SK-N-MC (cell line): ENCODE measurements around the gene AQP3.
A peak's percentile ranks its signal among the peaks of the same experiment; 100 is the strongest.

Experiments used
- DNase-seq: peaks from one replicate; pipeline ENCODE4 v3.0.0-alpha.2; 2011; ENCODE audit warnings: low read depth, low spot score
- H3K27ac ChIP-seq: fragments of 200-600 bp; sonication (generic); 2 replicates; pipeline ENCODE4 v1.5.1; 2016; ENCODE audit warnings: mixed run types
- H3K36me3 ChIP-seq: fragments of 200-600 bp; sonication (generic); 2 replicates; pipeline ENCODE4 v1.6.1; 2017; ENCODE audit warnings: antibody characterized with exemption, low read length, mixed read lengths; ENCODE audit not compliant: insufficient read depth
- H3K4me3 ChIP-seq: fragments of 200-600 bp; sonication (generic); 2 replicates; pipeline ENCODE4 v1.5.1; 2016
- H3K9ac ChIP-seq: fragments of 200-600 bp; sonication (generic); 2 replicates; pipeline ENCODE4 v1.8.0; 2017; ENCODE audit warnings: mixed run types, mixed read lengths; ENCODE audit not compliant: insufficient read length
- H3K9me3 ChIP-seq: fragments of 200-600 bp; sonication (generic); 2 replicates; pipeline ENCODE4 v1.6.1; 2017; ENCODE audit warnings: low read depth, mild to moderate bottlenecking, antibody characterized with exemption, low read length, moderate library complexity, mixed read lengths
- EZH2 ChIP-seq: fragments of 200-600 bp; sonication (generic); IDR thresholded peaks from one replicate; pipeline ENCODE4 v1.6.1; 2017; ENCODE audit warnings: antibody characterized with exemption
- FOXP2 ChIP-seq: optimal IDR thresholded peaks from 2 replicates; pipeline ENCODE3; 2011; ENCODE audit warnings: mild to moderate bottlenecking, moderate library complexity; ENCODE audit not compliant: insufficient read depth; ENCODE audit errors: extremely low read length, control extremely low read depth
- POLR2AphosphoS5 ChIP-seq: IDR thresholded peaks from 2 replicates; pipeline ENCODE4 v1.6.1; 2012; ENCODE audit warnings: mild to moderate bottlenecking, low read depth, low read length, borderline replicate concordance

The AQP3 gene

DNA sequence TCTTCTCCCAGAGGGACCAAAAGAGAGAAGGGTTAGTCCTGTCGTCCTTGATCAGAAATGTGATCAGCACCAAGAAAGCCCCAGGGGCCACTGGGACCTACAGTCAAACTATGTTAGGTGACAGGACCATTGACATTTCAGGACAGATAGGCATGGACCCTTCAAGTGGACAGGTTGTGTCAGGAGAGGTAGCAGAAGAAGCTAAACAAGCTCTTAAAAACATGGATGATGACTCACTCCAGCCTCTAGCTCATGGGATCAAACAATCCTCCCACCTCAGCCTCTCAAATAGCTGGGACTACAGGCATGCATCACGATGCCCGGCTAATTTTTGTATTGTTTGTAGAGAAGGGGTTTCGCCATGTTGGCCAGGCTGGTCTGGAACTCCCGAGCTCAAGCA, 2.3 kb upstream of the AQP3 start:
- H3K36me3 ChIP-seq, result no peaks in the 10 kb centered on the region

DNA sequence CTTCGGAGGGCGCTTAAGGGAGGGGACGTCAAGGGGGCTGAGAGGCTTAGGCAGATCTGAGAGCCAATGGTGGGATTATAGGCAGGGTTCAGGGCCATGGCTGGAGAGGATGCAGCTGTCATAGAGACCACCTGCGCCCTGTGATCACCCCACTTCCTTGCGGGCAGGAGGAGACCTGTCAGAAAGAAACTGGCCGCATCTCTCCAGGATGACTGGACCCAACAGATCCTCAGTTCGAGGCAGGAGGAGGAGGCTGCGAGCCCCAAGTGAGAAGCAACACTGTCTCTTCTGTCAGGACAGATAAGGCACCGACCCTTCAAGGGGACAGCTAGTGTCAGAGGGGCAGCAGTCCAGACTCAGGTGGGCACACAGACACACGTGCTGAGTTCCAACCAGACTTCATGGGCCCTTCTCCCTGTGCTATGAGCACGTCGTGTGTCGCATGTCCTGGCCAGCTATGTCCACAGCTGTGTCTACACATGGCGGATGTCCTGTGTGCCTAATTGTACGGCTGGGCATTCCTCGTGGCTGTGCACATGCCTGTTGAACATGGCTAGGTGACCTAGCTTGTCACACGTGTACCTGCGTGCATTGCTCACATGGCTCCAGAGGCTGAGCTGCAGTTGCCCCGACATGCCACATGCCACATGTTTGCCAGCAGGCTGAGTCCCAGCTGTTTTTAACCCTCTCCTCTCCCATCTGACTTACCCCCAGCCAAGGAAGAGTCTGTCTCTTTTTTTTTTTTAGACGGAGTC, 583 bp upstream of the AQP3 start:
- Histone ChIP-seq H3K4me3 (peak overlapping the region; percentile 64), H3K27ac (no peak overlapping the region), H3K9me3 (no peaks in the 10 kb centered on the region), H3K9ac (no peak overlapping the region), H3K36me3 (no peaks in the 10 kb centered on the region)
- no peak for DNase-seq
- no peak for TF ChIP-seq FOXP2
- no peak for TF ChIP-seq EZH2
- TF ChIP-seq POLR2AphosphoS5, result no peak

More for the DNA sequence above, 2.3 kb upstream of the AQP3 start:
- Histone ChIP-seq H3K27ac (no peak overlapping the region), H3K9ac (no peak overlapping the region), H3K9me3 (no peaks in the 10 kb centered on the region), H3K4me3 (no peak overlapping the region)
- DNase-seq, result no peak
- TF ChIP-seq FOXP2 (no peak), POLR2AphosphoS5 (no peak), EZH2 (no peak)

DNA sequence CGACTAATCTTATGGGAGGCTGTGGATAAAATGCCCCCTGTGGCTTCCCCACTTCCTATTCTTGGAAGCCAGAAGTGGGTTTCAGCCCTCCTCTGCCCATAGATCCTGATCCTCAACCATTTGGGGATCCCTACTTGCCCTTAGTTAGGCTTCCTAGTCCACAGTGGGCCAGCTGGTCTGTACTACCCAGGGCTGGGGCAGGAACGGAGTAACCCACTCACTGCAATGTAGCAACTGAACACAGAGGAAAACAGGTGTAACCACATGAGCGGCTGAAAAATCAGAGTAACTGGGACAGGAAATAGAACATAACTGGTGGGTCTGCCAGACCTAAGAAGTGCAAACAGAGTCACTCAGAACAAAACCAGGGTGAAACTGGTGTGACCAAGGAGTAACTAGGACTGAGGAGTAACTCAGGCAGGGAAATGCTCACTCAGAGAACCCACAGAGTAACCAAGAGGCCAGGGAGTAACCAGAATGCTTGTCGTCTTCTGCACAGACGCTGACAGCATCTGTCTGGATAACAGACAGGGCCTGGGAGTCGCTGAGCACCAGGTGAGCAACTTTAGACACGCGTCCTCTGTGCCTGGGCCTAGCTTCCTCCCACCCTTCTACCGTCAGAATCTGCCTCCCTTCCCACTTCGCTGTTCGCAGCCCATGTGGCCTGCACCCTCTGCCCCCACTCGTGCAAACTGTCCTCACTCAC, 1.0 kb downstream of the AQP3 start:
- Histone ChIP-seq H3K36me3 (no peaks in the 10 kb centered on the region), H3K27ac (no peak overlapping the region), H3K9me3 (no peaks in the 10 kb centered on the region), H3K9ac (no peak overlapping the region), H3K4me3 (no peak overlapping the region)
- TF ChIP-seq POLR2AphosphoS5, result no peak
- no peak for TF ChIP-seq FOXP2
- TF ChIP-seq EZH2, result no peak
- DNase-seq, result no peak

DNA sequence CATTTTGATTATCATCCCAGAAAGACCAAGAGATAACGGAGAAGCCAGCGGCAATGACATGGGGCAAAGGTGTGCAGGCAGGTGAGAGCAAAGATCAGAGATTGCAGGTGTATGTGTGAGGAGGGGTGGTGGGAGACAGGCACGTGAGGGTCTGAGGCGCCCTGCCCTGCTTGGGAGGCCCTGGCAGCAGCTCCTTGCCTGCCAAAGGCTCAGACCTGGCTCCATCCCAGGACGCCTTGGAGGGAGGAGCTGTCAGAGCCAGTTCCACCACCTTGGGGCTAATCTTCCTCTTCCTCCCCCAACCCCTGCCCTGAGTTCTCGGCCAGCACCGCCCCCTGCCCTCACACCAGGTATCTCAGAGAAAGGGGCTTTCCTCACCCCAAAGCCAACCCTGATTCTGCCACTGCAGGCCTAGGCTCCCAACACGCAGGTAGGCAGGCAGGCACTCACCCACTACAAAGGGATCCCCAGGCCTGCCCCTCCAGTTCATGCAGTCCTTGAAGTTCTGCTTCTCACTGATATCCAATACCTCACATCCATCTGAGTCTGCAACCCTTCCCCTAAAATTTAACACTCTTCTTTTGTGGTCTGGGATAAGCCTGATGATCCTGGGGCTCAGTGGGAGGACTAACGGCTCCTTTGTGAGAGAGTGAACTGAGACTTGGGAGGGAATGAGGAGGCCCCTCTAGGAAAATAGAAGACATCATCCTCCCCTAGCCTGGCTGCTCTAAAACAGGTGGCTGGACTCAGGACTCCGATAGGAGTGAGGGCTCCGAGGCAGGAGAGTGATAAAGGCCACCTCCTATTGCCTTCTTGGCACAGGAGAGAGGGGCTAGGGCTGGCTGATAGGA, 1.8 kb downstream of the AQP3 start:
- Histone ChIP-seq H3K36me3 (no peaks in the 10 kb centered on the region), H3K9ac (no peak overlapping the region), H3K27ac (no peak overlapping the region), H3K9me3 (no peaks in the 10 kb centered on the region), H3K4me3 (no peak overlapping the region)
- no peak for DNase-seq
- TF ChIP-seq FOXP2, result no peak
- TF ChIP-seq EZH2, result no peak
- no peak for TF ChIP-seq POLR2AphosphoS5

DNA sequence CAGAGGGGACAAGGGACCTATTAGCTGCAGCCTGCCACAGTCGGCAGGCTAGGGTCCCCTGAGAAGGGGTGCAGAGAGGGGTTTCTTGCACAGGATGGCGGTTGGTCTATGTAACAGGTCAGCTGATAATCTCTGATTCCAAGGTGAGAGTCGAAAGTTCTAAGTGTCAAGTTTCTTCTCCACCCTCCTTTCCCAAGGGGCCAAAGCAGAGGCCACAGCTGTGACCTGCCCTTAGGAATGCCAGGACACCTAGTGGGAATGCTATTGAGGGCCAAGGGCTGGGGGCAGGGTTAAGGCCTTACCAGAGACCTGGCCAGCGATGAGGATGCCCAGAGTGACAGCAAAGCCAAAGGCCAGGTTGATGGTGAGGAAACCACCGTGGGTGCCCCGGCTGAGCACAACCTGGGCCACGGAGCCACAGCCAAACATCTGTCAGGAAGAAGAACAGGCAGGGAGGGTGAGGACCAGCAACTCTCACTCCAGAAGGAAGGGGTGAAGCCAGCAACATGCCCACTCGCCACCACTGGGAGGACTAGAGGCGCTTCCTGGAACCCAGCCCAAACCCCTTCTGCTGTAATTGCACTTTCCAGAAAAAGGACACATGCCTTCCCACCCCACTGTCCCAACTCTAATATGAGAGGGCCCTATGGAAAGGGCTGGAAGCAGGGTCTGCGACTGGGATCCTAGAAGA, 3.8 kb downstream of the AQP3 start:
- Histone ChIP-seq H3K9ac (no peak overlapping the region), H3K9me3 (no peaks in the 10 kb centered on the region), H3K4me3 (no peak overlapping the region), H3K27ac (no peak overlapping the region), H3K36me3 (no peaks in the 10 kb centered on the region)
- TF ChIP-seq POLR2AphosphoS5 (no peak), FOXP2 (no peak), EZH2 (no peak)
- no peak for DNase-seq

DNA sequence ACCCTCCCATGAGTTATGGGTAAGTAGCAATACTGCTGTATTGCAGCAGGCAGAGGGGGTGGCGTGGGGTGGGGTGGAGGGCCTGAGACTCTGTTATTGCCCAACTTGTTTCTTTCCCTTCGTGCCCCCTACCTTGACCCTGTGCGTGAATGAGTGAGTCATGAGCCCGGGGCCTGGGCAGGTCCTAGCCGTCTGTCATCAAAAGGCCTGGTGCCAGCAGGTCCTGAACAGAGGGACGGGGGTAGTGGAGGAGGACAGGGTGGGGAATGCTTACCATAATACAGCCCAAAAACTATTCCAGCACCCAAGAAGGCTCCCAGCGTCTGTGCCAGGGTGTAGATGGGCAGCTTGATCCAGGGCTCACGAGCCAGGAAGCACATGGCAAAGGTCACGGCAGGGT, 4.3 kb downstream of the AQP3 start:
- no peak for DNase-seq
- H3K4me3 ChIP-seq, result no peak overlapping the region
- TF ChIP-seq FOXP2 (no peak), EZH2 (no peak), POLR2AphosphoS5 (no peak)
- no peak overlapping the region for H3K9ac ChIP-seq
- no peak overlapping the region for H3K27ac ChIP-seq
- H3K36me3 ChIP-seq, result no peaks in the 10 kb centered on the region
- no peaks in the 10 kb centered on the region for H3K9me3 ChIP-seq

DNA sequence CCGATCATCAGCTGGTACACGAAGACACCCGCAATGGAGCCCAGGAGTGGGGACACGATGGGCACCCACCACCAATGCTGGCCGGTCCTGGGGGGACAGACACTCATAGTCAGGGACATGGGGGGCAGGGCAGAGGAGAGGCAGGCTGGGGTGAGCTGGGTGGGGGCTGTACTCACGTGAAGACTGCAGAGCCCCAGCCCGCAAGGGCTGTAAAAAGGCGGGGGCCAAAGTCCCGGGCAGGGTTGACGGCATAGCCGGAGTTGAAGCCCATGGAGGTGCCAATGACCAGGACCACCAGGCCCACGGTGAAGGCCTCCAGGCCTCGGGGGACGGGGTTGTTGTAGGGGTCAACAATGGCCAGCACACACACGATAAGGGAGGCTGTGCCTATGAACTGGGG, 5.3 kb downstream of the AQP3 start:
- Histone ChIP-seq H3K27ac (no peak overlapping the region), H3K36me3 (no peaks in the 10 kb centered on the region), H3K9me3 (no peaks in the 10 kb centered on the region), H3K9ac (no peak overlapping the region), H3K4me3 (no peak overlapping the region)
- DNase-seq, result no peak
- TF ChIP-seq FOXP2, result no peak
- no peak for TF ChIP-seq EZH2
- no peak for TF ChIP-seq POLR2AphosphoS5

DNA sequence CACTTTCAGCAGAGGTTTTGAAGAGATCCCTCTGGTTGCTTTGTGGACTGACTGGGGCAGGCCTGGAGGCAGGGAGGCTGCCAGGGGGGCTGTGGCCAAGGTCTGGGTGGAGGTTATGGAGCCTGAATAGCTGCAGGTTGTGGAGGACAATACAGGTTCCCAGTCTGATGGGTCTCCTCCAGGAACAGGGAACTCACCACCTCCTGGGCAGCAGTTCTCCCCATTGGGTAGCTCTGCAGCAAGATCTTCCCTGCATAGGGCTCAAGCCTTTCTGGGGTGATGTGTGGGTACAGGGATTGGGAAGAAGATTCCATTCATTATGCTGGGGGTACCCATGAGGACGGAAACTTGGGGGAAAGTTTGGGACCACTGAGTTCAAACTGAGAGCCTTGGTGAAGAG, 6.8 kb downstream of the AQP3 start:
- TF ChIP-seq FOXP2, result no peak
- TF ChIP-seq EZH2, result no peak
- no peak for TF ChIP-seq POLR2AphosphoS5
- Histone ChIP-seq H3K36me3 (no peaks in the 10 kb centered on the region), H3K27ac (no peak overlapping the region), H3K9me3 (no peaks in the 10 kb centered on the region), H3K9ac (no peak overlapping the region), H3K4me3 (no peak overlapping the region)
- no peak for DNase-seq
